Fibroblast of skin of left biceps (primary cell): ENCODE results near the gene LBH.

Source experiments
- DNase-seq, 2 experiments: peaks; one replicate each; pipeline ENCODE4 v3.0.0-alpha.2; 2013; ENCODE audit warnings: low read depth in 2 of 2

The LBH gene

GRCh38 chr2:30303095-30303494 is 71.8 kb downstream of the LBH start:
- no peak for DNase-seq

GRCh38 chr2:30305235-30305634 is 73.9 kb downstream of the LBH start:
- DNase-seq, result no peak

DNA sequence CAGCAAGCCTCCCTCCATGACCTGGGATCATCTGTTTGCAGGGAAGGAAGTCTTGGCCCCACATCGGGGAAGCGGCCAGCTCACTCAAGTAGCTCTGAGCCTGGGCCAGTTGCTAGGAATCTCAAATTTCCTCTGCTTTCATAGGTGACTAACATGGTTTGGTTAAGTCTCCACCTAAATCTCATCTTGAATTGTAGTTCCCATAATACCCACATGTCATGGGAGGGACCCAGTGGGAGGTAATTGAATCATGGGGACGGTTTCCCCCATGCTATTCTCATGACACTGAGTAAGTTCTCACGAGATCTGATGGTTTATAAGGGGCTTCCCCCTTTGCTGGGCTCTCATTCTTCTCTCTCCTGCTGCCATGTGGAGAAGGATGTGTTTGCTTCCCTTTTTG is 75.2 kb downstream of the LBH start:
- no peak for DNase-seq

DNA sequence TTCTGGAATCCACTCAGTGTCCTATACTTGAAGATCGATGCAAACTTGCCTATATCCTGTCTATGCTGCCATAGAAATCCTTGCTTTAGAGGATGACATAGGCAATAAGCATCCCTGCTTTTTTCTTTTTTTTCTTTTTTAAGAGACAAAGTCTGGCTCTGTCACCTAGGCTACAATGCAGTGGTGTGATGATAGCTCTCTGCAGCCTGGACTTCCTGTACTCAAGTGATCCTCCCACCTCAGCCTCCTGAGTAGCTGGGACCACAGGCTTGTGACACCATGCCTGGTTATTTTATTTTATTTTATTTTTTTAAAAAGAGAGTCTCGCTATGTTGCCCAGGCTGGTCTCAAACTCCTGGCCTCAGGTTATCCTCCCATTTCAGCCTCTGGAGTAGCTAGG is 76.9 kb downstream of the LBH start:
- DNase-seq, result no peak
